ENCODE results near the gene PTPN18. TPM values are rescaled to one million over a fixed set of nuclear protein-coding genes. Genes with fewer than 3 reads are reported as not detected.
A peak's percentile ranks its signal among the peaks of the same experiment; 100 is the strongest.
"Not testable (repeated sequence)": the region's sequence is repeated elsewhere in the genome, so short reads cannot be mapped to it uniquely, and the experiment has no call there.

Gene PTPN18
- total RNA-seq: 45.6 TPM

GRCh38 chr2:130355578-130356431, at the start of gene PTPN18:
Gene PTPN18 (plus strand): TSS chr2:130356056. CDS start chr2:130356108, 52 bp downstream.
- DNase-seq (ENCODE audit: low spot score) (peak; percentile 98), ATAC-seq (peak; percentile 90)

- DNase-seq (ENCODE audit: low spot score) (no peak), ATAC-seq (no peak)
Observed at GRCh38 chr2:130307850-130308249, 48.0 kb upstream of the PTPN18 start.

GRCh38 chr2:130310881-130311280, 45.0 kb upstream of the PTPN18 start:
- DNase-seq (ENCODE audit: low spot score) (no peak), ATAC-seq (no peak)

- no peak for ATAC-seq
- no peak for DNase-seq (ENCODE audit: low spot score)
Observed at GRCh38 chr2:130313812-130314334, 42.0 kb upstream of the PTPN18 start.

- ATAC-seq (no peak), DNase-seq (ENCODE audit: low spot score) (no peak)
Observed at GRCh38 chr2:130314377-130314776, 41.5 kb upstream of the PTPN18 start.

GRCh38 chr2:130316596-130316995, 39.3 kb upstream of the PTPN18 start:
- ATAC-seq (no peak), DNase-seq (ENCODE audit: low spot score) (no peak)

- no peak for DNase-seq (ENCODE audit: low spot score)
- no peak for ATAC-seq
Observed at GRCh38 chr2:130318906-130319305, 37.0 kb upstream of the PTPN18 start.

GRCh38 chr2:130319536-130319935, 36.3 kb upstream of the PTPN18 start:
- ATAC-seq (no peak), DNase-seq (ENCODE audit: low spot score) (no peak)

- ATAC-seq (no peak), DNase-seq (ENCODE audit: low spot score) (no peak)
Observed at GRCh38 chr2:130327703-130328527, 27.9 kb upstream of the PTPN18 start.

- ATAC-seq (no peak), DNase-seq (ENCODE audit: low spot score) (no peak)
Observed at GRCh38 chr2:130328710-130329109, 27.1 kb upstream of the PTPN18 start.

GRCh38 chr2:130332271-130333073, 23.4 kb upstream of the PTPN18 start:
- peak; percentile 94 for ATAC-seq

GRCh38 chr2:130333253-130333652, 22.6 kb upstream of the PTPN18 start:
- not testable (repeated sequence) for DNase-seq (ENCODE audit: low spot score); ATAC-seq

More at GRCh38 chr2:130332271-130333073, 23.4 kb upstream of the PTPN18 start:
- peak; percentile 62 for DNase-seq (ENCODE audit: low spot score)

GRCh38 chr2:130334026-130334425, 21.8 kb upstream of the PTPN18 start:
- ATAC-seq (no peak), DNase-seq (ENCODE audit: low spot score) (no peak)

- ATAC-seq: no peak
- no peak for DNase-seq (ENCODE audit: low spot score)
Observed at GRCh38 chr2:130335226-130335625, 20.6 kb upstream of the PTPN18 start.

GRCh38 chr2:130336150-130336876, 19.5 kb upstream of the PTPN18 start:
- ATAC-seq (no peak), DNase-seq (ENCODE audit: low spot score) (no peak)

GRCh38 chr2:130336877-130337734, 18.8 kb upstream of the PTPN18 start:
- peak; percentile 45 for ATAC-seq
- peak; percentile 68 for DNase-seq (ENCODE audit: low spot score)

GRCh38 chr2:130337735-130338325, 18.0 kb upstream of the PTPN18 start:
- ATAC-seq (no peak), DNase-seq (ENCODE audit: low spot score) (no peak)

GRCh38 chr2:130338793-130339345, 17.0 kb upstream of the PTPN18 start:
- ATAC-seq (no peak), DNase-seq (ENCODE audit: low spot score) (no peak)

Data from left lobe of liver (tissue), 2 donors.